GM18505 (cell line): ENCODE measurements around the gene ALDH3B2.
"Not testable (repeated sequence)": the region's sequence is repeated elsewhere in the genome, so short reads cannot be mapped to it uniquely, and the experiment has no call there.

Experiments
- ATAC-seq: cut with Tn5 transposase; IDR thresholded peaks from one replicate; pipeline ENCODE4 v1.9.1; 2021; ENCODE audit not compliant: unreplicated experiment
- POLR2A ChIP-seq: IDR thresholded peaks from 4 replicates; pipeline ENCODE4 v1.6.1; 2011; ENCODE audit warnings: borderline replicate concordance; ENCODE audit not compliant: insufficient read depth, insufficient read length; ENCODE audit errors: extremely low read depth

ALDH3B2 gene

DNA sequence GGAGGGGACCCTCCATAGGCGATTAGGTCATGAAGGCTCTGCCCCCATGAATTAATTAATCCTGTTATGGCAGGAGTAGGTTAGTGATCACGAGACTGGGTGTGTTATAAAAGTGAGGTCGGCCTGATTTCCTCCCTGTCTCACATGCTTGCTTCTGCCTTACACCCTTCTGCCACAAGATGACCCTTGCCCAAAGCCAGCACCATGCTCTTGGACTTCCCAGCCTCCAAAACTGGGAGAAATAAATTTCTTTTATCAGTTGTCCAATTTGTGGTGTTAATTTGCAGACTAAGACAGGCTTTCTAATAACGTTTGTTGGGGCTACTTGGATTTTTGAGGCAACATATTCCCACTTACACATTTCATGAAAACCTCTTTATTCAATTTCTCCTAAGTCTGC is 23.4 kb upstream of the ALDH3B2 start:
- TF ChIP-seq POLR2A: no peak
- no peak for ATAC-seq

GRCh38 chr11:67696998-67697397 is 22.6 kb upstream of the ALDH3B2 start:
- TF ChIP-seq POLR2A: no peak
- ATAC-seq: no peak

- ATAC-seq: no peak
- TF ChIP-seq POLR2A: no peak
These were observed 21.2 kb upstream of the ALDH3B2 start for GRCh38 chr11:67695606-67696005.

GRCh38 chr11:67694875-67695555 is 20.6 kb upstream of the ALDH3B2 start:
- no peak for ATAC-seq
- TF ChIP-seq POLR2A: no peak

GRCh38 chr11:67691149-67691548 is 16.7 kb upstream of the ALDH3B2 start:
- TF ChIP-seq POLR2A: no peak
- ATAC-seq: no peak

DNA sequence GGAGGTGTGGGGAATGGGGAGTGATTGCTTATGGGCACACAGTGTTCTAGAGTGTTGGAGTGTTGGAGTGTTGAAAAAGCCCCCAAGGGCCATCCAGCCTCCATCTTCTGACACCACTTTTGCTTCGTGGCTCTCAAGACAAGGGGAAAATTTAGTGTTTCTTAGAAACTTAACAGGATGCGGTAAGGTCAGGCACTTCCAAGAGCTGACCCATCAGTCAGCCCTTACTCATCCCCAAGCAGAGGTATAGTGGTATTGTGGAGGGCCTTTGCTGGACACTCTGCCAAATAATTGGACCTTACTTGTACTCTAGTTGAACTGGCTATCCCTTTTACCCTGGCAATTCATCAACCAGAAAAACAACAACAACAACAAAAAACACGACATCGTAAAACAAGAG is 14.8 kb upstream of the ALDH3B2 start:
- no peak for ATAC-seq
- no peak for TF ChIP-seq POLR2A

- ATAC-seq: no peak
- no peak for TF ChIP-seq POLR2A
These were observed 13.6 kb upstream of the ALDH3B2 start for GRCh38 chr11:67687986-67688385.

DNA sequence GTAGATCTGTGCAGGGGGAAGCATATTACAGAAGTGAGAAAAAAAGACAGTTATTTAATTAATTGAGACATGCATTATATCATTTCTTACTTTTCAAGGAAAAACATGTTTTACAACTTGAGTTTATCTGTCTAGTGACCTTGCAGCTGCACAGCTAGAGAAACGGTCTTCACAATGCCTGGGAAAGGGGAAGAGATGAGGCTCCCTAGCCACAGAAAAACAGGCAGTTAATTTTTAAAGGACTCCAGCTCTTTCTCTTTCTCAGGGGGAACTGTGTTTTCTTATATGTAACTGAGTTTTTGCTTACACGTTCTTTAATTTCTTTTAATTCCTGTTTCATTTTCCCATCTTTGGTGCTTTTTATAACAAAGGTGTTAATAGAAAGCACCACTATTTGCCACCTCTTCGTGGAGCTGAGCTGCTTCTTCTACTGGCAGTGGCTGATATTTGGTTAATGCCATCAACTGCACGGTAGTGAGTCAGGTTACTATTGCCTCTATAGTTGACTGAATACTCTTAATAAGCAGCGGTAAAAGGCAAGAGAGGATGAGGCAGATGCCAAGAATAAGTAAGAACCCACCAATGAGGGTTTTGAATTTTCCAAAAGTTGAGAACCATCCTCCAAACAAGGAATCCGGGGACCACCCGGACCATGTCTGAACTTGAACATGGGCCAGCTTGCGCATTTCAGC is 11.4 kb upstream of the ALDH3B2 start:
- ATAC-seq: not testable (repeated sequence)

GRCh38 chr11:67682126-67683034 is 8.0 kb upstream of the ALDH3B2 start:
- not testable (repeated sequence) for ATAC-seq

- TF ChIP-seq POLR2A: no peak
- no peak for ATAC-seq
These were observed 6.5 kb upstream of the ALDH3B2 start for GRCh38 chr11:67680696-67681470.

- ATAC-seq: no peak
- TF ChIP-seq POLR2A: no peak
These were observed 780 bp upstream of the ALDH3B2 start for GRCh38 chr11:67675058-67675747.

GRCh38 chr11:67673902-67674301 is 521 bp downstream of the ALDH3B2 start:
- no peak for TF ChIP-seq POLR2A
- no peak for ATAC-seq

- no peak for TF ChIP-seq POLR2A
These were observed 1.1 kb downstream of the ALDH3B2 start for GRCh38 chr11:67673358-67673757.

DNA sequence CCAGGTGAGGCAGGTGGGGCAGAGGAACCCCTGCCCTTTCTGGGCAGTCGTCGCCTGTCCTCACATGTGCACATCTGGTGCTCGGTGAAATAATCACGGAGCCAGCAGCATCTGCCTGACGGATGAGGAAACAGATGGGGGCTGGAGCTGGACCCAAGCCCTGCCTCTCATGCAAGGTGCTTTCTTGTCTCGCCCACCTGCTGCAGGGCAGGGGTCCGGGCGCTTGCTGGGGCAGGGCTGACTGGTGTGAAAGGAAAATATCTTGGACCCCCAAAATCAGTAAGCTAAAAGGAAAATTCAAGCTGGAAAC is 3.3 kb downstream of the ALDH3B2 start:
- ATAC-seq: no peak
- no peak for TF ChIP-seq POLR2A

More at GRCh38 chr11:67673358-67673757, 1.1 kb downstream of the ALDH3B2 start:
- ATAC-seq: no peak
